Fibroblast of gingiva (primary cell): ENCODE data around the gene TRPM6.

Source experiments
- DNase-seq: peaks from one replicate; pipeline ENCODE4 v3.0.0-alpha.2; 2011; ENCODE audit warnings: low read depth

TRPM6 gene

DNA sequence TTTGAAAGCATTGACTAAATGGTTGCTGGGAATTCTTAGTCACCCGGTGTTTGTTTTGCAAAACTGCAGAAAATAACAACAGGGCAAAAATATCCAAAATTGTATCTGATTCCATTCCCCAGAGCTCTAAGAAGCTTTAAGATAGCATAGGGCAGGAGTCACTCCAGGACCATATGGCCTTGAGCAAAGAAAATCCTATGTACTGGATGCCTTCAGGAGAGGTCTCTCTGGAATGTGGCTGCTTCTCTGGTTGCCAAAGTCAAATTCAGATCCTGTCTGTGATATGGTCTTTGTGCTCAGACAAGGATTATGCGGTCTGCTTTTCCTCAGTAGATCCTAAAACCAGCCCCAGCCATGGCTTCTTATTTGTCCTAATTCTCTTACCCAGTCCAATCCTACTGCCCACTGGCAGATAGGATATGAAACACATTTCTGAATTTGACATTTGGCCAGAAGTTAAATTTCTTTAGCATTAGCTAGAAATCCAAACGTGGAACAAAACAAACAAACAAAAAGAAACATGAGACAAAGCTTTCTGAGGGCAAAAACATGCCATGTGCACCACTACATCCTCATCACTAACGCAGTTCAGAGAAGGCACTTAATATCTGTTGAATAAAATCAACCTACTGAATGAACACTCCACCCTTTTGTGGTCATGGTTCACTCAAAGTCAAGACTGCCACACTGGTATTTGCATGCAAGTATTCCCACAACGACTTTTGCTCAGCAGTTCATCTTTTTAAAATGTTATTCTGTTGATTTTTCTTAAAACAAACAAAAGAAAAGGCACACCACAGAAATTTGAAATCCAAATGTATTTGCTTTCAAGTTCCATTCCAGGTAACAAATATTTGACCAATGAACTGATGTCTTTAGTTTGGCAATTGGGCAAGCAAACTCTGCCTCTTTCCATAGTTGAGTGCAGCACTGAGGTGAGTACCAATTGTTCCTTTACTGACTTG, 165.7 kb downstream of the TRPM6 start:
- DNase-seq, result peak; percentile 95

DNA sequence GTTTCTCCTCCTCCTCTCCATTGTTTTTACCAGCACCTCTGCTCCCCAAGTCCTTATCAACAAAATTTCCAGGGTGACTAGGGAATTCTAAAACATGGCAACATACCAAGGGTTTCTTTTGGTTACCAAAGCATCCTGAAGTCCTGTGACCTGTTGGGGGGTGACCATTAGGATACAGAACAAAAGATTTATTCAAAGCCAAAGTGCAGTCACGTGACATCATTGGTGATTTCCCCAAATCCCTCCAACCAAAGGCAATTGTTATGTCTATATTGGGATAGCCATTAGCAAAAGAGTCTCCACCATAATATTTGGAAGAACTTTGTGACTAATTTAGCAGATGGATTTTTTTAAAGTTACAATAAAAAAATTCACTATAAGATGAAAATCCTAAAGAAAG, 168.4 kb downstream of the TRPM6 start:
- DNase-seq, result no peak

DNA sequence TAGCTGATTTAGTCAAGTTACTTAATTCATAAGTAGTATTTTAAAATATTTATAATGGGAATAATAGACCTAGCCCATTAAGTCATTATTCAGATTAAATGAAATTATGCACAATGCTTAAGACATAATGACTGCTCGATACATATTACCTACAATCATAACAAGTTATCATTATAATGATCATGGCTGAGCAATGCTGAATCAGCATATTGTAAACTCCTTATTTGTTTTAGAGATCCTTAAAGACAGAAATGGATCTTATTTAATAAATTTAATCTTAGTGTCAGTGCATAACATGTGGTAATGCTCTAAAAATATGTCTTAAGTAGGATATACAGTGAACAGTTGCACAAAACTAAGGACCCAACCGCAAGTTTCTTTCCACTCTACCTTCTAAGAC, 169.0 kb downstream of the TRPM6 start:
- DNase-seq, result no peak

DNA sequence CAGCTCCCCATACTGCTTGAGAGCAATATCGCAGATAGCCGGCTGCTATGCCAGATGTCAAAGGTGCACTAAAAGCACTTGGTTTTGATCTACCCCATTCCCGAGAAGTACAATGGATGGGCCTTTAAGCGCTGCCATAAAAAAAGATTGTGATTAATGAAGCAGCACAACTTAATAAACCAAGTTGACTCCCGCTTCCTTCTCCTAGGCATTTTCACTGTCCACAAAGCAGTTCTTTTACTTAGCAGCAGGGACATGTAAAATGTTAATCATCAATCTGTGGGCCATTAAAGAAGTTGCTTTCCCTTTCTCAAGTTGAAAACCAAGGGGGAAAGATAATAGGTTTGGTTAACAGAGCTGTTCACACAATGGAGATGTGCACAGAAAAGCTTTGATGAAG, 176.4 kb downstream of the TRPM6 start:
- no peak for DNase-seq

DNA sequence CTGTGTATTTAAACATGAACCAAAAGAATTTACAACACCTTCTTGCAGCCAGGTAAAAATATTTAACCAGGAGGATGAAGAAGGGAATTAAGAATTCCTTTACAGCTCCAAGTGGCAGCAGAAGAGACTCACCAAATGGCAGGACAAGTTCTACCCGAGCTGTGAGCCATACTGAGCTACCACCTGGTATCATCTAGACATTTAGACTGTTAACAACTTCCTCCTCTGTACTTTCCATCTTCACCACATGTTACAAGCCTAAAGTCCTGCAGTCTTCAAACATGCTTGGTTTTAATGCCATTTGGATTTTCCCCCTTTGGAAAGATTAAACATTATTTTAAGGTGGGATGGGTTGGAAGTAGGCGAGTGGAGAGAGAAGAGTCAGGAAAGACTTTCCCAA, 190.2 kb downstream of the TRPM6 start:
- no peak for DNase-seq

DNA sequence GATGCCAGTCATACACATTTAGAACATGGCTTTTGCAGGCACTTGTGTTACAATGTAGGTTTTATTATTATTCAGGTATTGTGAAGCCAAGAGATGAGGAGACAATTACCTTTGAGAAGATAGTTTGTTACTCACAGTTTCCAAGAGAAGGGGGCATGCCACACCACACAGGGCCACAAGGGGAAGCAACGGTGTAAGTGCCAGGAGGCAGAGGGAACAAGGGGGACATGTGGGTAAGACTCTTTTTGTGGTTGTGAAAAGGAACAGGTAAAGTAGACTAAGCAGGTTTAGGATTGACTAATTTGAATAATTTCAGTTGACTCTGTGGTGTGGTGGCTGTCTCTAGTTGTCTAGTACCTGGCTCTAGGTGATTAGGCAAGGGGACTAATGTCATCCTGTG, 191.2 kb downstream of the TRPM6 start:
- no peak for DNase-seq

DNA sequence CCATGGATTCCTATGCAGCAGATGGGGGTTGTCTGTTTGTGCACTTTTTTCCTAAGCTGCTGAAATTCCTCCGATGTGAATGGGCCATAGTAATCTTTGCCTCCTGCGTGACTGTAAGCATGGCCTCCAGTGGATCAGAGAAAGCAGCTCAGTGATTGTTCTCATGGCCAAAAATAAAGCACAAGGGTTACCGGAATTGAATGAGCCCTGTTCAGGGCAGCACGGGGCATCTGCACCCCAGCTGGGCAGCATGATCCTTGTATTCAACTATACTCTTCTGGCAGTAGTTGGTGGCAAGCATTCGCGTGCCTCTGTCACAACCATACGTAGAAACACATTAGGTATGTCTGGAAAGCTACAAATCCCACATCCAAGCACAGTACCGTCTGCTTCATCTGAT, 196.7 kb downstream of the TRPM6 start:
- no peak for DNase-seq

DNA sequence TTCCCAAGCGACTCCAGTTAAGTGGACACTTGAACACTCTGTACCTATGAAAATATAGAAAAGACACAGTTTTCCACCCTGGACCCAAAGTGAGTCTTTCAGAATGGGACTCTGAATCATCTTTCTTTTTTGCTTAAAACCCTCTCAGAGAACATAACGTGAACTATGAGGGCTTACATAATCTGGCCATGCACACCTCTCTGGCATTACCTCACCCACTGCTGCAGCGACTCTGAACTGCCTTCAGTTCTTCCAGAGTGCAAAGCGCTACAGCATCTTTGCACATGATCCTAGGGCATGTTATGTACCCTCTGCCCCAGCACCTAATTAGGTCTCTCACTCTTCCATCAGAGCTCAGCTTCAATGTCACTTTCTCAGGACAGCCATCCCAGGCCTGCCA, 204.4 kb downstream of the TRPM6 start:
- no peak for DNase-seq

DNA sequence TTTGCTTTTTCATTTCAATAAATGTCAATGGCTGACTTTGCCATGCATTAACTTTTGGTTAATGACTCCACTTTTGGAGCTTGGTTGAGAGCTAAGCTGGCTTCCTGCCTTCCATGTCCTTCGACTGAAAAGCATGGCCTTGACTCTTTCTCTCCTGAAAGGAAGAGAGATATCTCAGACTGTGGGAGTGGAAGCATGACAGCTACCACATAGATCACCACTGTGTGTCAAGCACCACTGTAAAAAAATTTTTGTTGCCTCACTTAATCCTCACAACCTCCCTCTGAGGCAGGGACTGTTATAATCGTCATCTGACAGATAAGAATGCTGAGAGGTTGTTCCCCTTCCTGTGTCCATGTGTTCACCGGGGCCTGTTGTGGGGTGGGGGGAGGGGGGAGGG, 205.8 kb downstream of the TRPM6 start:
- DNase-seq, result no peak

DNA sequence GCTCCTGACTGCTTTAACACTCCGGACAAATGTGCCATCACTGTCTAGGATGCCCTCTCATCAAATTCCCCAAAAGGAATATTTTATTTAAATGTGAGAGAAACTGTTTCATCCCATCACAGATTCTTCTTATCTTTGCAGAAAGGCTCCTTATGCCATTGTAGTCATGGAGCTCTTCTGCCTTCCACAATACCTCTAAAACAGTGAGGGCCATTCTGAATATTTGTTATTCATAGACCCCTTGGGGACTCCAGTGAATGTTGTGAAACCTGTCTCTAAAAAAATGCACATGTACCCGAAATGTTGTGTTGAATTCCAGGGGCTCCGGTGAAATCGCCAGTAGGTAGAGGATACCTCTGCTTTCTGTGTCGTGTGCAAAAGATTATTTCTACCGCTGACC, 213.6 kb downstream of the TRPM6 start:
- no peak for DNase-seq
